NOMO-1 treated with dmso at 0.1 percent for 144 hours (cell line): ENCODE results near the gene KIF1B.
"Not testable (repeated sequence)": the region's sequence is repeated elsewhere in the genome, so short reads cannot be mapped to it uniquely, and the experiment has no call there.

ENCODE experiments used
- DNase-seq: peaks from one replicate; lab custom pipeline; 2025; ENCODE audit not compliant: unreplicated experiment; lab: John Stamatoyannopoulos, UW

KIF1B gene

GRCh38 chr1:10379676-10380075 is 169.3 kb downstream of the KIF1B start:
- no peak for DNase-seq

- DNase-seq: no peak
Observed at GRCh38 chr1:10380594-10381275, 170.4 kb downstream of the KIF1B start.

- DNase-seq: no peak
Observed at GRCh38 chr1:10383630-10384029, 173.3 kb downstream of the KIF1B start.

DNA sequence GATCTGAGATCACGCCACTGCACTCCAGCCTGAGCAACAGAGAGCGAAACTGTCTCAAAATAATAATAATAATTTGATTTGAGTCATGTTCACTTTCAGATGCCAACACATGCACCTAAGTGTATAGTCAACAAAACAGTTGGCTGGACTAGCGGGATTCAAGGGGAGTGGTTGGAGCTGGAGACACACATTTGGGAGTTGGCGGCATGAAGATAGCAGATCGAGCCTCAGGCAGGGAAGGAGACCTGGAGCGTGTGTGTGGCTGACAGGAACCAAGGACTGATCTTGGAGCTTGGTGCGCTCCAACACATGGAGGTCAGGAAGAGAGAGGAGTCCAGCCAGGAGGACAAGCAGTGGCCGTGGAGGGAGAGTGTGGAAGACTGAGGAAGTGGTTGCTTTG is 173.8 kb downstream of the KIF1B start:
- no peak for DNase-seq

DNA sequence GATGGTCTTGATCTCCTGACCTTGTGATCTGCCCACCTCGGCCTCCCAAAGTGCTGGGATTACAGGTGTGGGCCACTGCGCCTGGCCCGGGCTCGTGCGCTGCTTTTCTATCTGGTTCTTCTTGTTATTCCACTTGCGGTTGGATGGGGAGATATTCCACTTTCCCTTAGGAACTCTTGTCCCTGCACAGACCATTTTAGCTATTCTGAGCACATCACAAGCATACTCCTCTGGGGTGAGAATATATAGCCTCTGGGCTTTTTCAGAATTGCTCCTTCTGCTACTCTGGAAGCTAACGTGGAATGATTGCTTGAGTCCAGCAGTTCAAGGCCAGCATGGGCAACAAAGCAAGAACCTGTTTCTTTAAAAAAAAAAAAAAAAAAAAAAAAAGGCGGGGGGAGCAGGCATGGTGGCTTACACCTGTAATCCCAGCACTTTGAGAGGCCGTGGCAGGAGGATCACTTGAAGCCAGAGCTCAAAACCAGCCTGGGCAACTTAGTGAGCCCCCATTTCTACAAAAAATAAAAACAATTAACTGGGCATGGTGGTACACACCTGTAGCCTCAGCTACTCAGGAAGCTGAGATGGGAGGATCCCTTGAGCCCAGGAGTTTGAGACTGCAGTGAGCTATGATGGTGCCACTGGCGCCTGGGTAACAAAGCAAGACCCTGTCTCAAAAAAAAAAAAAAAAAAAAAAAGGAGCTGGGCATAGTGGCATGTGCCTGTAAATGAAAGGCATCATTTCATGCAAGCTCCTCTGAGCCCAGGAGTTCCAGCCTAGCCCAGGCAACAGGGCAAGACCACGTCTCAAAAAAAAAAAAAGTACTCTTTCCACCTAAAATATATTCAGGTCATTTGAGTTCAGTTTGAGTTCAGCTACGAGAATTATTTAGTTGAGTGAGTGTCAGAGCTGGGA is 176.6 kb downstream of the KIF1B start:
- DNase-seq: no peak

DNA sequence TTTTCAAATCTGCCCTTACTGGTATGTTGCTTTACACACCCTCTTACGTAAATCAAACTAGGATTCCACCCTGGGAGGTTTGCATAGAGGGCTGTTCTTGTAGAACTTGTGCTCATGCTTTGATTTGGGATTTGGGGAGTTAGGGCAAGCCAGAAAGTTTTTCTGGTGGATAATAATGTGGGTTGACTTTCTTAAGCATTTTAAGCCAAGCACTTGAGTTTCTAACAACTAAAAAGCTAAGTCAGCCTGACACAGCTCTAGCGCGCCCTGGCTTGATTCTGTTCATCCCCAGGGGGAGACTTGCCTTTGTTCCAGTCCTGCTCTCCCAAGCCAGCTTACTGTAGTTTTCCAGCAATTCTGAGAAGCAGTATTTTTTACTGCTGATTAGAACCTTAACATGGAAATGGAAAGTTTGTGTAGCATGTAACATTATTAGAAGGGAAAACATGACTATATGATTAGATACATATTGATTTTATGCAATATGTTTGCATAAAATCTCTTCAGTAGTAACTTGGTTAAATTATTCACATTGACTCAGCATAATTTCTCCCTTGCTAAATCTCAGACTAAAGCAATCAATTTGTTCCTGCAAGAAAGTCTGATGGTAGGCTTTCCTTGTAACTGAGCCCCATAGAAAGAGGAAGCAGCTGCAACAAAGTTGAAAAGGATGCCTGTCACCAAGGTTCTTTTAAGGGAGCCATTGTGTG is 177.5 kb downstream of the KIF1B start:
- peak; percentile 86 for DNase-seq

- no peak for DNase-seq
Observed at GRCh38 chr1:10388387-10388715, 178.0 kb downstream of the KIF1B start.

DNA sequence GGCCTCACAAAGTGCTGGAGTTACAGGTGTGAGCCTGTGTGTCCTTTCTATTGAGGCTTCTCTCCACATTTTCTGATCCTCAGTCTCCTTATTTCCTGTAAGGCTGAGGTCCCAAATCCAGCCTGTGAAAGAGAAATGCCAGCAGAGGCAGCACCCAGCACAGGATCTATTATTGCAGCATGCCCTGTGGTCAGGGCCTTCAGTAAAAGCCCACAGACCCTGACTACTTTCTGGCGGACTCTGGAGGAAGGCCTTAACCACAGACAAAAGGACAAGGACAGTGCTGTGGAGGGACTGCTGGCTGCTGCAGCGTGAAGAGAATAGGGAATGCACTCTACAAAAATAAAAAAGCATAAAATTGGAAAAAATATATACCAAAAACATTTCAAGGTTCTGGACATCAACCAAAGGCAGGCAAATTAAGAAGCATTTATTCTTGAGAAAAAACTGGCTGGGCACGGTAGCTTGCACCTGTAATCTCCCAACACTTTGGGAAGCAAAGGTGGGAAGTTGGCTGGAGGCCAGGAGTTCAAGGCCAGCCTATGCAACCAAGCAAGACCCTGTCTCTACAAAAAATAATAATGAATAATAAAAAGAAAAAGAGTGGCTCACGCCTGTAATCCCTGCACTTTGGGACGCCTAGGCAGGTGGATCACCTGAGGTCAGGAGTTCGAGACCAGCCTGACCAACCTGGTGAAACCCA is 179.1 kb downstream of the KIF1B start:
- DNase-seq: no peak

GRCh38 chr1:10396870-10397269 is 186.5 kb downstream of the KIF1B start:
- no peak for DNase-seq

DNA sequence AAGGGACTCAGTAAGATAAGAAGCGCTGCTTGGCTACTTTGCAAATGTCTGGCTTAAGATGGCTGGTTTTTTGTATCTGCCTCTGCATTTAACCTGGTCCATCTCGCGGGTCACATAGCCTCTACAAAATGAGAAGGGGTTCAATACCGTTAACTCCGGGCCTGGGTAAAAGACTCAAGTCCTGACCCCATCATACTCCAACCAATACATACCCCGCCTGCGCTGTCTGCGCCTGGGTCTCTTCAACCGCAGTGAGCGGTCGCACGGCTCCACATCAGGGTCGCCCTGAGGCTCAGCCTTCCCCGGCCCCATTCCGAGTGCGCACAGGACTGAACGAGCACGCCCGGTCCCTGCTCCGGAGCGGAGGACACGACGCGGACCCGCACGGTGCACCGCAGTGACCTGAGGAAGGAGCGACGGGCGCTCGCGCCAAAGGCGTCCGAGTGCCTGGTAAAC is 187.9 kb downstream of the KIF1B start:
- DNase-seq: no peak

DNA sequence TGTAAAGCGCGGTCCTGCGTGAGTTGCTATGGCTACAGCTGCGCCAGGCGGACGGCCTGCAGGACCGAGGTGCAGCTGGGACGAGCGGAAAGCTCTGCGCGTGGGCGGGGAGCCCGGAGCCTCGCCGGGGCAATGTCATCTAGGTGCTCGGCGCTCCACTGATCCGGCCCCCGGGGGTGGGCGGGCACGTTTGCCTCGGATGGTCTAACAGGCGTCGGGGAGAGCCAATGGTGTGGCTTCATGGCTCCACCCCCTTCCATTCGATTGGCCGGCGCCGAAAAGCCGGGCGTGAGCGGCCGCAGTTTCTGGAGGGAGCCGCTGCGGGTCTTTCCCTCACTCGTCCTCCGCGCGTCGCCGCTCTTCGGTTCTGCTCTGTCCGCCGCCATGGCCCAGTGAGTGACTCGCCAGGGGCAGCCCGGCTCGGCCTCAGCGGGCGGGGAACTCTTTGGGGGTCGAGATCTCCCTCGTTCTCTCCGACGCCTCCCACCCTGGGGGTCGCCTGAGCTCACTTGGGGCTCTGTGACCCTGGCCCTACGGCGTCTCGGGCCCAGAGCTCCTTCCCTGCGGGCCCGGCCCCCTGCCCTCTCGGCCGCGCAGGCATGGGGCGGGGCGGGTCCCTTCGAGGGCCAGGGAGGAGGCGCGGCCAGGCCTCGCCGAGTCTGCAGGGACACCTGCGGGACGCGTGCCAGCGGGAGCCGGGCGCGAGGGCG is 188.5 kb downstream of the KIF1B start, which contains the start of gene PGD:
Gene PGD, plus strand, starts transcription at position 331 of the 710 bp plus-strand sequence. Its CDS starts 54 bp downstream, at position 385.
- peak; percentile 96 for DNase-seq

DNA sequence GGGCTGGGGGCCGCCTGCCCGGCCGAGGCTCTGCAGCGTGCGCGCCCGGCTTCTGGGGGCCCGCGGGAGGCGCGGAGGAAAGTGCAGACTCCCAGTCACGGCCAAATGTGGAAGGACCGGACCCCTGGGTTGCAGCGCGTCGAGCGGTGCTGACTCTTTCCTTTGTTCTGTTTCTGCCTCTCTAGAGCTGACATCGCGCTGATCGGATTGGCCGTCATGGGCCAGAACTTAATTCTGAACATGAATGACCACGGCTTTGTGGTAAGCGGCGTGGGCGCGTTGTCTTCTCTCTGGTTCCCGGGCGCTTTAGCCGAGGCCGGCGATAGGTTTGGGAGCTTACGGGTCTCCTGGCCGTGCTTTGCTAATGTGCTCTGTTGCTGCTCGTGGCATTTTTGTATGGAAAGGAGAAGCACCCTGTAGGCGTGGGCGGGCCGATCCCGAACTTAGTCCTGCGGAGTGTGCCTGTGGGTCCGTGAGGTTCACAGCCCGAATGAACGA is 189.1 kb downstream of the KIF1B start:
- no peak for DNase-seq

DNA sequence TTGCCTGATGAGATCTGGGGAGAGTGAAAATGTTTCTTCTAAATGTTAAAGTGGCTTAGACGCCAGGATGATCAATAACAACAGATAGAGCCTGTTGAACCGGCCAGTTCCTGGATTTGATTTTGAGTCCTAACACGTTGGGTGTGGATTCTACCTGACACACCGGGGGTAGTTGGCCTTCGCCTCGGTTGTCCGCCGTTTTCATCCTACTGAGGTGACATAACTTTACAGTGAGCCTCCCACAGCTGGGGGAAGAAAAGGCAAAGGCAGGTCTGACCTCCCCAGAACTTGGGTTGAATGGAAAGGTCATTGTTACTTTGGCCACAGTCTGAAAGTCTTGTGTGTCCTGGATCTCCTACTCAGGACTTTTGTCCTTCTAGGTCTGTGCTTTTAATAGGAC is 189.6 kb downstream of the KIF1B start:
- DNase-seq: no peak

DNA sequence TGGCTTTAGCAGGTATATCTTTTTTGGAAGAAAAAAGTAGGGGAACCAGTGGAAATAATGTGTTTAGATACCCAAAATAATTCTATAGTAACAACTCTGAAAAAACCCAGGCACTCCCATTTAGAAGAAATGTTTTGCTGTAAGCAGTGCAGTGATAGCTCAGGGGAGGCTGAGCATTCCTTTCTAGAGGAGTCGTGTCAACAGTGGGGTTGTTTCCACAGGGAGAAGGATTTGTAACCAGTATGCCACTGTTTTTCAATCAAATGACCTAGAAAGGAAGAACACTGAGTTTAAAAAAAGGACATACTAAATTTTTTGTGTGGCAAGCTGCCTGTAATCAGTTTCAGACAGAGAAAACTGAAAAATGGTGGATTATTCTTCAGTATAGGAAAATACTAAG is 190.9 kb downstream of the KIF1B start:
- DNase-seq: no peak

GRCh38 chr1:10402729-10403274 is 192.4 kb downstream of the KIF1B start:
- no peak for DNase-seq

DNA sequence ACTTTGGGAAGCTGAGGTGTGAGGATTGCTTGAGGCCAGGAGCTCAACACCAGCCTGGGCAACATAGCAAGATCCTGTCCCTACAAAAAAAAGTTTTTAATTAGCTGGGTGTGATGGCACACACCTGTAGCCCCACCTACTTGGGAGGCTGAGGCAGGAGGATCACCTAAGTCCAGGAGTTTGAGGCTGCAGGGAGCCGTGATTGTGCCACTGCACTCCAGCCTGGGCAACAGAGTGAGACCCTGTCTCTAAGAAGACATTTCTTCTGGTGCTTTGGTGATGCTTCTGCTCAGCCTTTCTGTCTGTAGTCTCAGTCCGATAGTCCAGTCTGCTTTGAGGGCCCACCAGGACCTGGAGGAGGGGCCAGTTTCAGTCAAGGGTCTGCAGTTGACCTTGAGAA is 196.8 kb downstream of the KIF1B start:
- DNase-seq: no peak

DNA sequence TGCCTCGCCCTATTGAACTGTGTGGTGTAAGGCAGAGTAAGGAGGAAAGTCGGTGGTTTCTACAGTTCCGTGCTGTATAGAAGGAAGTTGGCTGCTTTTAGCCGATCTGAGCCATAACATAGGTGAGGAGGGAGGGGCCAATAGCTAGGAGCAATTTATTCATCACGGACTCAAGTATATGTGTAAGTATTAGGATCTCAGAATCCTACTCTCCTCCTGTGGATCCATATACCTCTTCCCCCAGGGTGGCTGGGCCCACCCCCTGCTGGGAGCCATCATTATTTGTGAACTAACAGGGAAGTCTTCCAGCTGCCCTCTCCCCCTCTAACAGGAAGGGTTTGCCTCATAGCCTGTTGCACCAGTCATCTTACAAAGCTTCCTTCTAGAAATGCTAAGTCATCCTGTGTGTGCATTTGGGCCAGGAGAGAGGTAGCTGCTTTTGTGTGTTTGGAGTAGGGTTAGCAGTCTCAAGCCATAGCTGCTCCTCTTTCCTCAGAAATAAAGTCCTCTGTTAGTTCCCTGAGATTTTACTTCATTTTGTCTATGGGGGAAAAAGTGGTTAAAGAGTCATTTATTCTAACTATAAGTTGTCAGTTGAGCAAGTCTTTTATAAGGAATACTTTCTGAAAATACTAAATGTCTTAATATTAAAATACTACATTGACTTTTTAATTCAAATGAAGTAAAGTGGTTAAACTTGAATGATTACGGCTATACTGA is 205.0 kb downstream of the KIF1B start:
- peak; percentile 91 for DNase-seq

DNA sequence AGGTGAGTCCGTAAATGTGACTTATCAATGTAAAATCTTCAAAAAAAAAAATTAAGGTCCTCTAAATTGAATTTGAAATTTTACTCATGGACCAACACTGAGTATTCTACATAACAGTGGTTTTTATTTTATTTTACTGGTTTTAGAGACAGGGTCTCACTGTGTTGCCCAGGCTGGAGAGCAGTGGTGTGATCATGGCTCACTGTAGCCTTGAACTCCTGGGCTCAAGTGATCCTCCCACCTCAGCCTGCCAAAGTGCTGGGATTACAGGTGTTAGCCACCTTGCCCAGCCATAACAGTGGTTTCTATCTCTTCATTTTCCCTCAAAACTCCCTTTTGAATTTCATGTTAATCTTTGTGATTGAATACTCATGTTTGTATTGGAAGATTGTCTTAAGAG is 205.6 kb downstream of the KIF1B start:
- not testable (repeated sequence) for DNase-seq

GRCh38 chr1:10418741-10419140 is 208.4 kb downstream of the KIF1B start:
- DNase-seq: not testable (repeated sequence)
